ENCODE measurements around the gene ATP6V1G2.
"Not testable (repeated sequence)": the region's sequence is repeated elsewhere in the genome, so short reads cannot be mapped to it uniquely, and the experiment has no call there.

The ATP6V1G2 gene

GRCh38 chr6:31498748-31499147, 47.7 kb downstream of the ATP6V1G2 start:
- H3K9ac ChIP-seq (ENCODE audit: low read depth in 1 of 2, low read length in 2 of 2): no peak overlapping the region
- no peaks in the 10 kb centered on the region for H3K9me3 ChIP-seq (ENCODE audit: control insufficient read depth in 1 of 2, low read length in 2 of 2)
- H3K27ac ChIP-seq (ENCODE audit: low read depth, low read length): no peak overlapping the region
- no peaks in the 10 kb centered on the region for H3K36me3 ChIP-seq (ENCODE audit: control insufficient read depth in 1 of 2, insufficient read depth in 2 of 2, low read length in 2 of 2)
- no peaks in the 10 kb centered on the region for H3K27me3 ChIP-seq (ENCODE audit: control insufficient read depth in 1 of 2, insufficient read depth in 2 of 2, low read length in 2 of 2)
- peaks cover 6 to 26% of the 10 kb centered on the region in 2 donors for H3K4me1 ChIP-seq (ENCODE audit: control insufficient read depth in 1 of 2, insufficient read depth in 2 of 2, low read length in 2 of 2)
- H3K4me3 ChIP-seq (ENCODE audit: low read depth in 1 of 2, low read length in 2 of 2): peak overlapping the region; percentile 29 to 81

- H3K9me3 ChIP-seq (ENCODE audit: control insufficient read depth in 1 of 2, low read length in 2 of 2): no peaks in the 10 kb centered on the region
- no peaks in the 10 kb centered on the region for H3K27me3 ChIP-seq (ENCODE audit: control insufficient read depth in 1 of 2, insufficient read depth in 2 of 2, low read length in 2 of 2)
- H3K27ac ChIP-seq (ENCODE audit: low read depth, low read length): peak within 1 kb of the TSS; percentile 13
- peaks cover 6 to 30% of the 10 kb centered on the region in 2 donors for H3K4me1 ChIP-seq (ENCODE audit: control insufficient read depth in 1 of 2, insufficient read depth in 2 of 2, low read length in 2 of 2)
- peak within 1 kb of the TSS; percentile 68 to 81 for H3K4me3 ChIP-seq (ENCODE audit: low read depth in 1 of 2, low read length in 2 of 2)
- peak within 1 kb of the TSS; percentile 61 to 76 for H3K9ac ChIP-seq (ENCODE audit: low read depth in 1 of 2, low read length in 2 of 2)
- no peaks in the 10 kb centered on the region for H3K36me3 ChIP-seq (ENCODE audit: control insufficient read depth in 1 of 2, insufficient read depth in 2 of 2, low read length in 2 of 2)
Observed at GRCh38 chr6:31497531-31498476, 48.6 kb downstream of the ATP6V1G2 start, which contains the start of gene MICB. TSS of gene MICB (plus strand) at chr6:31498145. CDS start at chr6:31498194, 49 bp downstream.

DNA sequence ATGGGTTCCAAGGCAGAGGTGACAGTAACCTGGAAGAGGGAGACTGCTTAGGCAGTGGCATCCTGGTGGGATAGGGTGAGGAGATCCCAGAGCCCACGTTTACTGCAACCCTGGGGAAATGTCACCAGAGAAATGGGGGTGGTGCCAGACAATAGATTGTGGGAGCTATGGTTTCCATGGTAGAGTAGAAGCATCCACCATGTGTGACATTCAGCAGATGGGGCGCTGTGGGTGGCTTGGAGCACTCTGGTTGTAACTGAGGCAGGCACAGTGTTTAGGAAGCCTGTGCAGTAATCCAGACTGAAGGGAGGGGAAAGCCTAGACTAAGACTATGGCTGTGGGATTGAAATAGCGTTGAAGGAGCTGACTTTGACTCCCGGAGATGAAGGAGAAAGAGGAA, 49.6 kb downstream of the ATP6V1G2 start:
- peak overlapping the region in 1 of 2 donors; percentile 81 for H3K4me3 ChIP-seq (ENCODE audit: low read depth in 1 of 2, low read length in 2 of 2)

GRCh38 chr6:31495580-31495979, 50.8 kb downstream of the ATP6V1G2 start:
- Histone ChIP-seq H3K9me3 (ENCODE audit: control insufficient read depth in 1 of 2, low read length in 2 of 2) (no peaks in the 10 kb centered on the region), H3K4me1 (ENCODE audit: control insufficient read depth in 1 of 2, insufficient read depth in 2 of 2, low read length in 2 of 2) (peaks cover 6 to 42% of the 10 kb centered on the region in 2 donors), H3K9ac (ENCODE audit: low read depth in 1 of 2, low read length in 2 of 2) (peak overlapping the region; percentile 79 to 81), H3K27me3 (ENCODE audit: control insufficient read depth in 1 of 2, insufficient read depth in 2 of 2, low read length in 2 of 2) (no peaks in the 10 kb centered on the region), H3K36me3 (ENCODE audit: control insufficient read depth in 1 of 2, insufficient read depth in 2 of 2, low read length in 2 of 2) (no peaks in the 10 kb centered on the region), H3K4me3 (ENCODE audit: low read depth in 1 of 2, low read length in 2 of 2) (peak overlapping the region; percentile 56 to 77), H3K27ac (ENCODE audit: low read depth, low read length) (no peak overlapping the region)

More for the DNA sequence above, 49.6 kb downstream of the ATP6V1G2 start:
- Histone ChIP-seq H3K4me1 (ENCODE audit: control insufficient read depth in 1 of 2, insufficient read depth in 2 of 2, low read length in 2 of 2) (peaks cover 6 to 35% of the 10 kb centered on the region in 2 donors), H3K9ac (ENCODE audit: low read depth in 1 of 2, low read length in 2 of 2) (peak overlapping the region; percentile 61 to 76)
- not testable (repeated sequence) for H3K9me3 ChIP-seq (ENCODE audit: control insufficient read depth in 1 of 2, low read length in 2 of 2); H3K36me3 ChIP-seq (ENCODE audit: control insufficient read depth in 1 of 2, insufficient read depth in 2 of 2, low read length in 2 of 2); H3K27me3 ChIP-seq (ENCODE audit: control insufficient read depth in 1 of 2, insufficient read depth in 2 of 2, low read length in 2 of 2); H3K27ac ChIP-seq (ENCODE audit: low read depth, low read length)
